PFSK-1 (cell line): Measurements from ENCODE around the gene RTRAF.

ENCODE experiments used
- POLR2AphosphoS5 ChIP-seq: IDR thresholded peaks from 2 replicates; pipeline ENCODE4 v1.6.1; 2012; ENCODE audit warnings: low read depth, mild to moderate bottlenecking, control low read depth, low read length, moderate library complexity
- REST ChIP-seq, 2 experiments: IDR thresholded peaks; 2 replicates each; pipeline versions ENCODE4 v1.6.1 to v1.8.0; 2011 to 2012; ENCODE audit warnings: low read depth in 2 of 2, low read length in 2 of 2, control low read depth in 1 of 2, inconsistent platforms in 1 of 2, mild to moderate bottlenecking in 1 of 2, moderate library complexity in 1 of 2; ENCODE audit not compliant: insufficient read depth in 1 of 2
- SIN3A ChIP-seq: IDR thresholded peaks from 2 replicates; pipeline ENCODE4 v1.6.1; 2012; ENCODE audit warnings: mild to moderate bottlenecking, low read length, moderate library complexity, borderline replicate concordance; ENCODE audit not compliant: insufficient read depth
- TAF1 ChIP-seq: IDR thresholded peaks from 2 replicates; pipeline ENCODE4 v1.6.1; 2012; ENCODE audit warnings: low read length, control low read depth, borderline replicate concordance; ENCODE audit not compliant: insufficient read depth

GRCh38 chr14:52021957-52022600, 32.7 kb downstream of the RTRAF start:
- TF ChIP-seq POLR2AphosphoS5 (no peak), REST (IDR thresholded peaks at IDR 0.05; ENCODE audit: insufficient read depth in 1 of 2, low read depth in 2 of 2, low read length in 2 of 2) (no peak), TAF1 (no peak), SIN3A (no peak)
